HepG2 (cell line): Measurements from ENCODE around the gene AUH. TPM values are rescaled to one million over a fixed set of nuclear protein-coding genes. Genes with fewer than 3 reads are reported as not detected.

Experiments
- ATAC-seq: fragments of 200-7000 bp; cut with Tn5 transposase; 3 replicates; pipeline ENCODE4 v1.9.1; 2020; ENCODE audit warnings: mild to moderate bottlenecking, moderate library complexity
- BruUV-seq: library from RNA; stranded (reverse); fragments of 400-500 nt; replicated peaks from 2 replicates; lab custom pipeline; 2021; lab: Mats Ljungman, UMichigan
- CTCF ChIA-PET: fragments of 300-600 bp; formaldehyde crosslinking; extraction: SDS; loops from one replicate; lab custom pipeline; 2021; ENCODE audit warnings: low total read pairs, inconsistent platforms, low intra/inter-chr PET ratio; lab: Yijun Ruan, JAX
- POLR2A ChIA-PET: fragments of 350-600 bp; sonication (Branson Sonifier 250); formaldehyde crosslinking; loops from one replicate; lab custom pipeline; 2020; ENCODE audit warnings: antibody characterized with exemption, inconsistent platforms; lab: Yijun Ruan, JAX
- DNase-seq: peaks from one replicate; pipeline ENCODE4 v3.0.0-alpha.2; 2015; ENCODE audit warnings: low spot score
- FAIRE-seq: peaks from 3 replicates; lab custom pipeline; 2011; peaks lifted over from hg19 to GRCh38; lab: Jason Lieb, UNC
- H2AFZ ChIP-seq: one replicate; pipeline ENCODE4 v1.6.1; 2011; ENCODE audit warnings: low read length, inconsistent platforms
- H3K27ac ChIP-seq: fragments of 300-600 bp; 3 replicates; pipeline ENCODE4 v1.8.0; 2011; ENCODE audit warnings: mixed run types, mild to moderate bottlenecking, mixed read lengths, low read length, inconsistent platforms; ENCODE audit not compliant: insufficient read depth; ENCODE audit errors: extremely low read length
- H3K27me3 ChIP-seq, 2 experiments: fragments of 200-600 bp in 1 of 2; 2 replicates in 1 of 2; 3 replicates in 1 of 2; pipeline versions ENCODE4 v1.6.0 to v1.8.0; 2011; ENCODE audit warnings: low read length in 2 of 2, mild to moderate bottlenecking in 2 of 2, moderate library complexity in 2 of 2, inconsistent platforms in 1 of 2; ENCODE audit not compliant: insufficient read depth in 2 of 2, control insufficient read depth in 1 of 2
- H3K36me3 ChIP-seq, 2 experiments: fragments of 200-600 bp in 1 of 2; replicated peaks in 1 of 2; 2 replicates in 1 of 2; 3 replicates in 1 of 2; pipeline versions ENCODE4 v1.5.1 to v1.8.0; 2011; ENCODE audit warnings: low read length in 2 of 2, inconsistent platforms in 1 of 2; ENCODE audit not compliant: insufficient read depth in 2 of 2, control insufficient read depth in 1 of 2
- H3K4me1 ChIP-seq: 2 replicates; pipeline ENCODE4 v1.5.1; 2012; ENCODE audit warnings: low read length, inconsistent platforms; ENCODE audit not compliant: insufficient read depth
- H3K4me2 ChIP-seq: 2 replicates; pipeline ENCODE4 v1.6.0; 2011; ENCODE audit warnings: low read depth, low read length, inconsistent platforms
- H3K4me3 ChIP-seq, 3 experiments: fragments of 200-600 bp in 1 of 3; sonication (generic), shearing (Covaris generic) in 1 of 3; replicated peaks in 1 of 3; 2 replicates each; pipeline ENCODE4 v1.5.1; 2011 to 2016; ENCODE audit warnings: low read length in 3 of 3, inconsistent platforms in 2 of 3, low read depth in 2 of 3, mild to moderate bottlenecking in 2 of 3, control low read depth in 1 of 3, mixed read lengths in 1 of 3; ENCODE audit not compliant: insufficient read depth in 1 of 3
- H3K79me2 ChIP-seq: one replicate; pipeline ENCODE4 v1.6.1; 2011; ENCODE audit warnings: low read length, inconsistent platforms; ENCODE audit not compliant: insufficient read depth
- H3K9ac ChIP-seq: 2 replicates; pipeline ENCODE4 v1.6.0; 2011; ENCODE audit warnings: mild to moderate bottlenecking, low read depth, low read length, inconsistent platforms; ENCODE audit not compliant: insufficient read depth
- H3K9me3 ChIP-seq: 2 replicates; pipeline ENCODE4 v1.5.1; 2012; ENCODE audit warnings: mild to moderate bottlenecking, low read length
- H4K20me1 ChIP-seq: 2 replicates; pipeline ENCODE4 v1.6.0; 2011; ENCODE audit warnings: inconsistent platforms, mild to moderate bottlenecking, low read length, moderate library complexity; ENCODE audit not compliant: insufficient read depth
- HNRNPUL1 ChIP-seq: fragments of 200-400 bp; formaldehyde crosslinking; IDR thresholded peaks from 2 replicates; pipeline ENCODE4 v1.6.1; 2017; ENCODE audit warnings: low read depth, mild to moderate bottlenecking, low read length, moderate library complexity
- RXRB ChIP-seq: IDR thresholded peaks from 2 replicates; pipeline ENCODE4 v1.6.1; 2016; ENCODE audit warnings: borderline replicate concordance, missing genetic modification reagents, missing compliant biosample characterization
- SP2 ChIP-seq: sonication (generic); formaldehyde crosslinking; IDR thresholded peaks from 2 replicates; pipeline ENCODE4 v1.5.1; 2020; ENCODE audit warnings: mild to moderate bottlenecking, missing genetic modification reagents
- SRSF1 ChIP-seq: fragments of 200-400 bp; formaldehyde crosslinking; optimal IDR thresholded peaks from 2 replicates; pipeline ENCODE3; 2017; ENCODE audit warnings: mild to moderate bottlenecking, low read depth, low read length, moderate library complexity
- ZFP90 ChIP-seq: sonication (generic); formaldehyde crosslinking; IDR thresholded peaks from 2 replicates; pipeline ENCODE4 v1.8.0; 2022; ENCODE audit warnings: missing genetic modification reagents, mild to moderate bottlenecking, inconsistent platforms, borderline replicate concordance
- ZNF337 ChIP-seq: sonication (generic); formaldehyde crosslinking; IDR thresholded peaks from 2 replicates; pipeline ENCODE4 v1.5.1; 2020; ENCODE audit warnings: missing genetic modification reagents, low read depth, mild to moderate bottlenecking, borderline replicate concordance
- ZNF530 ChIP-seq: sonication (generic); formaldehyde crosslinking; IDR thresholded peaks from 2 replicates; pipeline ENCODE4 v1.5.0; 2020; ENCODE audit warnings: low read depth, mild to moderate bottlenecking, missing genetic modification reagents
- WGBS: methylation state at CpG from one replicate; pipeline ENCODE4 v1.1.6; 2017; ENCODE audit warnings: low lambda C conversion rate; 5-methylcytosine and 5-hydroxymethylcytosine counted together
- in situ Hi-C: cut with HindIII; loops from 2 replicates; pipeline ENCODE4 v1.10.0; 2017; ENCODE audit warnings: low pct_unique_long_range_greater_than_20kb; ENCODE audit not compliant: extremely low pct_ligation_motif_present
- intact Hi-C: fragments of 100-400 bp; cut with micrococcal nuclease; formaldehyde crosslinking; loops from one replicate; pipeline ENCODE4 v1.10.0; 2022; ENCODE audit not compliant: unreplicated experiment
- polyA plus RNA-seq, 8 experiments: library from polyadenylated mRNA; depleted of rRNA in 3 of 8; stranded (reverse) in 7 of 8; unstranded in 1 of 8; fragments of >200 nt; fragmentation: Illumina TruSeq in 4 of 8; extraction: Trizol in 4 of 8; gene quantifications; 2 replicates each; pipeline versions ENCODE4 v1.2.1 to v1.2.3, GENCODE V29; 2011 to 2016; ENCODE audit warnings: low read depth in 4 of 8, missing spikeins in 1 of 8, mixed read lengths in 1 of 8; ENCODE audit not compliant: insufficient read depth in 1 of 8
- total RNA-seq, 5 experiments: library from RNA; depleted of rRNA; stranded (reverse); fragments of >200 nt; fragmentation: Illumina TruSeq; extraction: Trizol; gene quantifications; 2 replicates each; pipeline ENCODE4 v1.2.3, GENCODE V29; 2016; ENCODE audit warnings: low read depth in 1 of 5

AUH gene
- total and polyA plus RNA-seq, 2 of the 13 experiments (the other 11 are each of a cell fraction or from before 2014, with no cell fraction given) = 25.8 to 31.9 TPM

DNA sequence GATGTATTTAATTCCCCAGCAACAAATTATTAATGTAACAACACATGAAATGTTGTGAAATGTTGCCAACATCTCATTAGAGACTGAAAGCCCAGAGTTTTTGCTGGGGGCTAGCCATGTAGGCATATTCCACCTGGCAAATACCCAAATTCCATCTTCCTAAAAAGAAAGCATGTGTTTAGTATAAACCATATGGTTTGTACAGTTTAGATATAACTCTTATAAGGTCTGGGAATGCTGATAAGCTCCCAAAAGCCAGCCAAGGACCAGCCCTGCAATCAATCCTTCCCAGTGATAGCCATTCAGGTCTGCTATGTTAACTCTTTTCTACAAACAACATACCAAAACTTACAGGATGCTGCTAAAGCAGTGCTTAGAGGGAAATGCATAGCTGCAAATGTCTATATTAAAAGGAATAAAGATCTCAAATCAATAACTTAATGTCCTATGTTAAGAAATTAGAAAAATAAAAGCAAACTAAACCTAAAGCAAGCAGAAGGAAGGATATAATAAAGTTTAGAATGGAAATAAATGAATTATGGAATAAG, 158.9 kb downstream of the AUH start:
- POLR2A ChIA-PET = no interaction called here
- peak; percentile 98 for TF ChIP-seq ZFP90 (CRISPR knock-in tag)
- no peak for TF ChIP-seq ZNF530
- TF ChIP-seq, all 625 proteins: peak for 1
- in situ Hi-C loops (no loop called here), intact Hi-C loops (no loop called here)
- no TSS peak for BruUV-seq
- ATAC-seq = no peak
- no peak overlapping the region for H3K27ac ChIP-seq
- H3K4me3 ChIP-seq = no peak overlapping the region
- no peaks in the 10 kb centered on the region for H3K79me2 ChIP-seq
- no peak for FAIRE-seq
- H3K4me2 ChIP-seq = no peak overlapping the region
- no peaks in the 10 kb centered on the region for H4K20me1 ChIP-seq
- CTCF ChIA-PET = no interaction called here
- peaks cover 28% of the 10 kb centered on the region for H3K9me3 ChIP-seq
- peaks cover 56% of the 10 kb centered on the region for H3K4me1 ChIP-seq
- no peak overlapping the region for H2AFZ ChIP-seq
- no peak for DNase-seq
- H3K9ac ChIP-seq = no peak overlapping the region
- no peaks in the 10 kb centered on the region for H3K27me3 ChIP-seq
- no peaks in the 10 kb centered on the region for H3K36me3 ChIP-seq

DNA sequence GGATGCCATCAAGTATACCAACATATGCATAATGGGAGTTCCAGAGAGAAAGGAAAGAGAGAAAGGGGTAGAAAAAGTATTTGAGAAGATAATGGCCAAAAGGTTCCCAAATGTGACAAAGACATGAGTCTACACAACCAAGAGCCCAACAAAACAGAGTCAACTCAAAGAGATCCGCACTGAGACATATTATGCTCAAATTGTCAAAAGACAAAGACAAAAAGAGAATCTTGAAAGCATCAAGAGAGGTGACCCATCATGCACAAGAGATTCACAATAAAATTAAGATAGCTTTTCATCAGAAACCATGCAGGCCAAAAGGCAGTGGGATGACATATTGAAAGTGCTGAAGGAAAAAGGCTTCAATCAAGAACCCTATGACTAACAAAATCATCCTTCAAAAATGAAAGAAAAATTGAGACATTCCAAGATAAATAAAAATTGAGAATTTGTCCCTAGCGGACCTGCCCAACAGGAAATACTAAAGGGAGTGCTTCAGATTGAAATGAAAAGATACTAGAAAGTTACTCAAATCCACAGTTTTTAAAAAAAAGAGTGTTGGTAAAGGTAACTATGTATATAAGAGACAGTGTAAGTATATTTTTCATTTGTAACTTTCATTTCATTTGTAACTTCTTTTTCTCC, 160.9 kb downstream of the AUH start:
- 97% methylated on average over 2 of the region's 2 CpGs for WGBS
- Histone ChIP-seq H3K4me3 (no peak overlapping the region), H3K9me3 (peaks cover 28% of the 10 kb centered on the region), H4K20me1 (no peaks in the 10 kb centered on the region), H3K27ac (no peak overlapping the region), H3K27me3 (no peaks in the 10 kb centered on the region), H3K36me3 (no peaks in the 10 kb centered on the region), H2AFZ (no peak overlapping the region), H3K4me1 (peaks cover 56% of the 10 kb centered on the region), H3K4me2 (no peak overlapping the region), H3K9ac (no peak overlapping the region), H3K79me2 (peaks cover 7% of the 10 kb centered on the region)
- intact Hi-C loops (no loop called here), in situ Hi-C loops (no loop called here)
- ChIA-PET CTCF (no interaction called here), POLR2A (no interaction called here)
- ATAC-seq = no peak
- TF ChIP-seq SRSF1 (no peak), ZNF337 (CRISPR knock-in tag) (peak; percentile 70; the same call in 1 of the 2 replicates), SP2 (CRISPR knock-in tag) (no peak), RXRB (no peak), HNRNPUL1 (no peak)
- FAIRE-seq = no peak
- BruUV-seq = no TSS peak
- no peak for DNase-seq
